T-helper 2 cell (primary cell): ENCODE results near the gene STRN4.
"Not testable (repeated sequence)": the region's sequence is repeated elsewhere in the genome, so short reads cannot be mapped to it uniquely, and the experiment has no call there.

ENCODE experiments used
- DNase-seq, 5 experiments: peaks; one replicate each; pipeline versions ENCODE4 v3.0.0 to v3.0.0-alpha.2; 2012 to 2022

Gene STRN4

GRCh38 chr19:46772170-46773017 lies 26.1 kb upstream of the STRN4 start:
- no peak for DNase-seq

- DNase-seq: not testable (repeated sequence)
Measured at GRCh38 chr19:46768746-46769145, 22.5 kb upstream of the STRN4 start.

- DNase-seq: peak in 3 of 5 experiments; percentile 51 to 73 (median 58)
Measured at GRCh38 chr19:46766569-46767317, 20.5 kb upstream of the STRN4 start.

GRCh38 chr19:46764817-46765291 lies 18.6 kb upstream of the STRN4 start:
- DNase-seq: no peak

- no peak for DNase-seq
Measured at GRCh38 chr19:46762245-46762890, 16.1 kb upstream of the STRN4 start.

- DNase-seq: no peak
Measured at GRCh38 chr19:46761418-46761831, 15.2 kb upstream of the STRN4 start.

- DNase-seq: not testable (repeated sequence)
Measured at GRCh38 chr19:46760897-46761296, 14.6 kb upstream of the STRN4 start.

- DNase-seq: no peak
Measured at GRCh38 chr19:46760363-46760762, 14.1 kb upstream of the STRN4 start.

GRCh38 chr19:46759817-46760333 lies 13.6 kb upstream of the STRN4 start:
- DNase-seq: no peak

- DNase-seq: no peak
Measured at GRCh38 chr19:46759206-46759605, 13.0 kb upstream of the STRN4 start.

- no peak for DNase-seq
Measured at GRCh38 chr19:46756544-46756888, 10.3 kb upstream of the STRN4 start.

- DNase-seq: no peak
Measured at GRCh38 chr19:46755853-46756543, 9.7 kb upstream of the STRN4 start.

- DNase-seq: no peak
Measured at GRCh38 chr19:46755077-46755852, 9.0 kb upstream of the STRN4 start.

- DNase-seq: peak in 4 of 5 experiments; percentile 34 to 76 (median 58)
Measured at GRCh38 chr19:46753420-46754155, 7.3 kb upstream of the STRN4 start.

GRCh38 chr19:46748325-46749109 lies 2.3 kb upstream of the STRN4 start:
- peak; percentile 40 to 74 (median 65) for DNase-seq

GRCh38 chr19:46745521-46746280 lies 549 bp downstream of the STRN4 start, which contains the start of gene FKRP:
Gene FKRP, plus strand, starts transcription at chr19:46746057. Its CDS starts 9,394 bp downstream, at chr19:46755451.
- DNase-seq: peak in 2 of 5 experiments; percentile 19 to 37

GRCh38 chr19:46745030-46745429 lies 1.2 kb downstream of the STRN4 start:
- DNase-seq: no peak

GRCh38 chr19:46744005-46744691 lies 2.1 kb downstream of the STRN4 start:
- DNase-seq: no peak
